Omental fat pad (tissue), 4 donors: Measurements from ENCODE around the gene RXRB. TPM values are rescaled to one million over a fixed set of nuclear protein-coding genes. Genes with fewer than 3 reads are reported as not detected.

Experiments
- ATAC-seq: fragments of 150-250 bp; one replicate; pipeline ENCODE4 v1.9.1; 2016; ENCODE audit warnings: mild to moderate bottlenecking, moderate library complexity; ENCODE audit not compliant: low FRiP score
- DNase-seq: peaks from one replicate; pipeline ENCODE4 v3.0.0-alpha.2; 2019; ENCODE audit warnings: low spot score
- total RNA-seq, 4 donors: library from RNA; depleted of rRNA; stranded (reverse); fragments of >200 nt; gene quantifications; one replicate each; pipeline ENCODE4 v1.1.0, GENCODE V29; 2016
- TF ChIP-seq, protein P1 (sequence below), 3 donors: fragments of 450-650 bp; IDR thresholded peaks; one replicate each; pipeline ENCODE4 v1.5.1; 2016 to 2017; ENCODE audit warnings: antibody characterized with exemption in 3 of 3, mild to moderate bottlenecking in 3 of 3, moderate library complexity in 2 of 3

RXRB gene
- total RNA-seq, 4 donors from 2014 or later: 19.9 to 35.9 (median 22.7) TPM

DNA sequence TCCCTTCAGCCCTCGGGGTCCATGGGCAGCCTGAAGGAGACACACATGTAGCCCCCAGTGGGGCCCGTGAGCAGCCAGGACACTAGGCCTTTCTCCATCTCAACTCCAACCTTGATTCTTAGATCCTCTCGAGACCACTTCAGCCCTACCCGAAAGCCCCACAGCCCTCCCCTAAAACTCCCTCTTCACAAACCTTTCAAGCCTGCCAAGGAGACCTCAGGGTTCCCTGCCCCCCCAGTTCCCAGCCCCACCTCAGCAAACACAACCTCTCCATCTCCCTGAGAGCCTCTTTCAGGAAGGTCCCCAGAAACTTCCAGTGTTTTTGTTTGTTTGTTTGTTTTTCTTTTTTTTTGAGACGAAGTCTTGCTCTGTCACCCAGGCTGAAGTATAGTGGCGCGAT is 19.3 kb downstream of the RXRB start:
- DNase-seq (no peak), ATAC-seq (no peak)
- TF ChIP-seq, protein P1, sequence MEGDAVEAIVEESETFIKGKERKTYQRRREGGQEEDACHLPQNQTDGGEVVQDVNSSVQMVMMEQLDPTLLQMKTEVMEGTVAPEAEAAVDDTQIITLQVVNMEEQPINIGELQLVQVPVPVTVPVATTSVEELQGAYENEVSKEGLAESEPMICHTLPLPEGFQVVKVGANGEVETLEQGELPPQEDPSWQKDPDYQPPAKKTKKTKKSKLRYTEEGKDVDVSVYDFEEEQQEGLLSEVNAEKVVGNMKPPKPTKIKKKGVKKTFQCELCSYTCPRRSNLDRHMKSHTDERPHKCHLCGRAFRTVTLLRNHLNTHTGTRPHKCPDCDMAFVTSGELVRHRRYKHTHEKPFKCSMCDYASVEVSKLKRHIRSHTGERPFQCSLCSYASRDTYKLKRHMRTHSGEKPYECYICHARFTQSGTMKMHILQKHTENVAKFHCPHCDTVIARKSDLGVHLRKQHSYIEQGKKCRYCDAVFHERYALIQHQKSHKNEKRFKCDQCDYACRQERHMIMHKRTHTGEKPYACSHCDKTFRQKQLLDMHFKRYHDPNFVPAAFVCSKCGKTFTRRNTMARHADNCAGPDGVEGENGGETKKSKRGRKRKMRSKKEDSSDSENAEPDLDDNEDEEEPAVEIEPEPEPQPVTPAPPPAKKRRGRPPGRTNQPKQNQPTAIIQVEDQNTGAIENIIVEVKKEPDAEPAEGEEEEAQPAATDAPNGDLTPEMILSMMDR (IDR thresholded peaks at IDR 0.05): no peak

DNA sequence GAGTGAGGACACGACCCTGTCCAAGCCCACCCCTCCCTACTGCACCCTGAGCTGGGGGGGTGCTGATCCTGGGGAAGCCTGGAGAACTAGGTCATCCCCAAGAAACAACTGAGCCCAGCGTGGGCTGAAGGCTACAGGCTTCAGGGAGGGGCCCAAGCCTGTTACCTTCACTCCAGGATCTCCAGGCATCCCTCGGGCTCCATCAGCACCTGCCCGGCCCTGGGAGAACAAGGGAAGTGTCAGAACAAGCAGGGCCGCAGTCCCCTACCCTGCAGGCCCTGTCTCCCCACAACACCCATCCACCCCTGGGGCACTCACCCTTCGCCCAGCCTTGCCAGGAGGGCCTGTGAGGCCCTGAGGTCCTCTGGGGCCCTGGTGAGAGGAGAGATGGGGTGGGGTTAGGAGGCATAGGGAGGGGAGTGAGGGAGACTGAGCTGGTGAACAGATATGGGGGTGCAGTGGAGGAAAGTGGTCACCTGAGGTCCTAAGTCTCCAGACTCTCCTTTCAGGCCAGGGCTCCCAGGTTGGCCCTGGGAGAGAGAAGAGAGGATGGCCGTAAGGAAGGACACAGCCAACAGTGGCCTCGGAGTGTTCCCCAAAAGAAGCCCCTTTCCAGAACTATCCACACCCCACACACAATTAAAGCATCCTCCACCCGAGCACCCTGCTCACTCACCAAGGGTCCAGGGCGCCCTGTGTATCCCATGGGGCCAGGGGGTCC is 21.6 kb downstream of the RXRB start:
- DNase-seq: no peak

DNA sequence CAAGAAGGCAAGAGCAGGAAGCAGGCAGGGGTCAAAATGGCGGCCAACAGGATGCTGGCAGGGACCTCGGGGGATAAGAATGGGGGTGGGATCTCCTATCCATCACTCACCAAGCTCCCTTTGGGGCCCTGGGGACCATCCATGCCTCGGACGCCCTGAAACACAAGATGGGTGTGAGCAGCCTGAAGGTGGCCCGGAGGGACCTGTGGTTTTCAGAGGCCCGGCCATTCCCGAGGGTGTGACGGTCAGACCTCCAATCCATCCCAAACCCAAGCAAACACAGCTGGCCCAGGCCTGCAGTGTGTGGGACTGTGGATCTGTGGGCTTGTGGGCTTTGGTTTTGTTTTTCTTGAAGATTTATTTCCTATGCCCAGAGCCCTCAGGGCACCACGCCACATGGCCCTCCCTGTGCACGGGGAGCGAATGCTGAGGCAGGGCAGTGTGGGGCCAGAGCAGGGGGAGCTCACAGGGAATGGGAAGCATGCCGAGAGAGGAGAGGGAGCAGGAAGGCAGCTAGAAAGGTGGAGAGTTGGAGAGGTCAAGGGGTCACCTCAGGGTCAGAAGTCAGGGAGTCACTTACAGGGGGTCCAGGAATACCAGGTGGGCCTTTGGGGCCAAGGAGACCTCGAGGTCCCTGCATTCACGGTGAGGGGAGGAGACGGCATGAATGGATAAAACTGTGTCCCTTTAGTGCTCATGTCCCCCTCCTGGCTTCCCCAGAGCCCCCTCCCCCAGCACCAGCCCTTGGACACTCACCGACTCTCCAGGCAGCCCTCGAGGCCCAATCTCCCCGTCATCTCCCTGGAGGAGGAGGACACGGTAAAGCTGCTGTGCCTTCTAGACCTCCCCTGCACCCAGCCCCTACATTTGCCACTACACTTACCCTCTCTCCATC is 22.7 kb downstream of the RXRB start:
- no peak for ATAC-seq
- no peak for DNase-seq
- TF ChIP-seq, protein P1 (IDR thresholded peaks at IDR 0.05): no peak

More for the DNA sequence above, 21.6 kb downstream of the RXRB start:
- TF ChIP-seq, protein P1 (IDR thresholded peaks at IDR 0.05): no peak
- ATAC-seq: no peak

- ATAC-seq: no peak
- TF ChIP-seq, protein P1 (IDR thresholded peaks at IDR 0.05): no peak
- no peak for DNase-seq
Observed at GRCh38 chr6:33176906-33177305, 23.6 kb downstream of the RXRB start.

GRCh38 chr6:33175436-33176069 is 24.9 kb downstream of the RXRB start:
- no peak for DNase-seq
- TF ChIP-seq, protein P1 (IDR thresholded peaks at IDR 0.05): no peak
- no peak for ATAC-seq

DNA sequence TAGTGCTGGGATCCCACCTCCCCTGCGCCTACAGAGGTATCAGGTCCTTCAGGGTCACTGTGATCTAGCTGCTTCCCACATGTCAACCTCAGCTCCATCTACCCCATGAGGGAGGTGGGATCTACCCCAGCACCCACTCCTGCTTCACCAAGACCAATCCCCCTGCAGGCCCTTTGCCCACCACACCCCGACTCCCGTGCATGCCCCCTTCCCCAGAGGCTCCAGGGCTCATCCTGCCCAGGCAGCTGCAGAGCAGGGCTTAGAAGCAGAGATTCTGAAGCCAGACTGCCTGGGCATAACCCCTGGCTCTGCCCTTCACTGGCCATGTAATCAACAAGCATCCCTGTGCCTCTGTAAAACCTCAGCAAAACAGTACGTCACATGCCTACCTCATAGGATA is 25.7 kb downstream of the RXRB start:
- TF ChIP-seq, protein P1 (IDR thresholded peaks at IDR 0.05): no peak
- DNase-seq: no peak
- no peak for ATAC-seq
